ENCODE data around the gene SEMA4D. TPM values are rescaled to one million over a fixed set of nuclear protein-coding genes. Genes with fewer than 3 reads are reported as not detected.

The SEMA4D gene
- total and polyA plus RNA-seq, 2 of the 13 experiments (the other 11 are each of a cell fraction or from before 2014, with no cell fraction given): 0.13 to 0.16 TPM

- TF ChIP-seq ZBTB33 (CRISPR knock-in tag; IDR thresholded peaks at IDR 0.05): no peak
- no peak for TF ChIP-seq KLF9 (CRISPR knock-in tag; IDR thresholded peaks at IDR 0.05; ENCODE audit: low read depth)
- TF ChIP-seq ZKSCAN5 (CRISPR knock-in tag; IDR thresholded peaks at IDR 0.05): no peak
- TF ChIP-seq FOXP4 (CRISPR knock-in tag; IDR thresholded peaks at IDR 0.05): no peak
- TF ChIP-seq ELK4 (CRISPR knock-in tag; IDR thresholded peaks at IDR 0.05; ENCODE audit: borderline replicate concordance): no peak
- no peak for TF ChIP-seq ATF3 (CRISPR knock-in tag; IDR thresholded peaks at IDR 0.05)
- TF ChIP-seq ZNF780A (CRISPR knock-in tag; IDR thresholded peaks at IDR 0.05): no peak
- no peak for TF ChIP-seq ZNF792 (CRISPR knock-in tag; IDR thresholded peaks at IDR 0.05)
- no peak for TF ChIP-seq ZNF891 (CRISPR knock-in tag; IDR thresholded peaks at IDR 0.05)
- TF ChIP-seq ARID3A (IDR thresholded peaks at IDR 0.05; ENCODE audit: low read depth, low read length): no peak
Observed at GRCh38 chr9:89508951-89509615, 11.2 kb upstream of the SEMA4D start (continued).
